Measurements from ENCODE around the gene AGBL1. TPM values are rescaled to one million over a fixed set of nuclear protein-coding genes. Genes with fewer than 3 reads are reported as not detected.

Gene AGBL1
- total and polyA plus RNA-seq, 2 donors (not counting 1 experiment from before 2014, with no cell fraction given) = not detected

GRCh38 chr15:86624261-86625036 lies 544.8 kb downstream of the AGBL1 start:
- Histone ChIP-seq H3K9ac (ENCODE audit: low read length) (no peak overlapping the region), H3K9me3 (ENCODE audit: control extremely low read depth in 1 of 3, control insufficient read depth in 2 of 3, insufficient read depth in 1 of 3, low read length in 2 of 3) (no peaks in the 10 kb centered on the region), H3K4me1 (ENCODE audit: control insufficient read depth in 2 of 2, insufficient read depth in 2 of 2, low read length in 2 of 2) (no peaks in the 10 kb centered on the region), H3K27me3 (replicated peaks in 1 of 4; ENCODE audit: control extremely low read depth in 1 of 4, control insufficient read depth in 3 of 4, insufficient read depth in 4 of 4, low read length in 3 of 4) (no peaks in the 10 kb centered on the region), H3K4me3 (ENCODE audit: control extremely low read depth in 1 of 5, extremely low read depth in 1 of 5, insufficient read depth in 1 of 5, low read depth in 2 of 5, low read length in 4 of 5) (no peak overlapping the region), H2AFZ (ENCODE audit: insufficient read depth, low read depth, low read length, poor library complexity, severe bottlenecking) (no peak overlapping the region), H3K36me3 (replicated peaks in 1 of 2; ENCODE audit: control extremely low read depth in 1 of 2, control insufficient read depth in 1 of 2, extremely low read depth in 1 of 2, insufficient read depth in 2 of 2, low read length in 1 of 2) (no peaks in the 10 kb centered on the region), H3K79me2 (ENCODE audit: control insufficient read depth, insufficient read depth, low read length) (no peaks in the 10 kb centered on the region), H3K27ac (ENCODE audit: low read length in 2 of 2) (no peak overlapping the region), H3K4me2 (replicated peaks; ENCODE audit: low read depth, low read length, poor library complexity, severe bottlenecking) (no peak overlapping the region), H4K20me1 (ENCODE audit: control insufficient read depth, insufficient read depth, low read length, poor library complexity, severe bottlenecking) (no peaks in the 10 kb centered on the region)
- ATAC-seq (ENCODE audit: low read depth) (no peak), DNase-seq (no peak)
- H3K4me1 Mint-ChIP-seq = no peaks in the 10 kb centered on the region
- no peaks in the 10 kb centered on the region for H3K27me3 Mint-ChIP-seq
- intact Hi-C loops (cut with micrococcal nuclease) = no loop called here
- H3K4me3 Mint-ChIP-seq = no peak overlapping the region
- CTCF ChIA-PET = no interaction called here
- WGBS (ENCODE audit: insufficient coverage) = 47% methylated on average over 5 of the region's 6 CpGs
- peaks cover 2% of the 10 kb centered on the region for H3K9me3 Mint-ChIP-seq (ENCODE audit: insufficient read depth)
- no peak overlapping the region for H3K27ac Mint-ChIP-seq
- TF ChIP-seq EZH2 (IDR thresholded peaks at IDR 0.05; ENCODE audit: borderline replicate concordance, insufficient read depth, low read depth, low read length, poor library complexity, severe bottlenecking) (no peak), CTCF (IDR thresholded peaks at IDR 0.05) (no peak)
- POLR2A ChIA-PET = no interaction called here

Measured in B cell (primary cell).